ENCODE measurements around the gene WEE1.
"Not testable (repeated sequence)": the region's sequence is repeated elsewhere in the genome, so short reads cannot be mapped to it uniquely, and the experiment has no call there.

Gene WEE1

DNA sequence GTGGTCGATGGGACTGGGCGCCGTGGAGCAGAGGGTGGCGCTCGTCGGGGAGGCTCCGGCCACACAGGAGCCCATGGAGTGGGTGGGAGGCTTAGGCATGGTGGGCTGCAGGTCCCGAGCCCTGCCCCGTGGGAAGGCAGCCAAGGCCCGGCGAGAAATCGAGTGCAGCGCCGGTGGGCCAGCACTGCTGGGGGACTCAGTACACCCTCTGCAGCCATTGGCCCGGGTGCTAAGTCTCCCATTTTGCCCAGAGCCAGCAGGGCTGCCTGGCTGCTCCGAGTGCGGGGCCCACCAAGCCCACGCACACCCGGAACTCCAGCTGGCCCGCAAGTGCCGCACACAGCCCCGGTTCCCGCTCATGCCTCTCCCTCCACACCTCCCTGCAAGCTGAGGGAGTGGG, 49.6 kb downstream of the WEE1 start:
- DNase-seq (ENCODE audit: low spot score), result not testable (repeated sequence)

DNA sequence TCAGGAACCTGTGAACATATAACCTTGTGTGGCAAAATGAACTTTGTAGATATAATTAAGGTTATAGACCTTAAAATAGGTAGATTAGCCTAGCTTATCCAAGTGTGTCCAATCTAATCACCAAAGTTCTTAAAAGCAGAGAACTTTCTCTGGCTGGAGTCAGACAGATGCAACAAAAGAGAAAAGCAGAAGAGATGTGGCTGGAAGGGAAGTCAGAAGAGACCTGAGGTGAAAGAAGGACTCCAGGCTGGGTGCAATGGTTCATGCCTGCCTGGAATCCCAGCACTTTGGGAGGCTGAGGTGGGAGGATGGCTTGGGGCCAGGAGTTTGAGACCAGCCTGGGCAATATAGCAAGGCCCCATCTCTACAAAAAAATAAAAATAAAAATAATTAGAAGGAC, 51.0 kb downstream of the WEE1 start:
- DNase-seq (ENCODE audit: low spot score), result no peak

DNA sequence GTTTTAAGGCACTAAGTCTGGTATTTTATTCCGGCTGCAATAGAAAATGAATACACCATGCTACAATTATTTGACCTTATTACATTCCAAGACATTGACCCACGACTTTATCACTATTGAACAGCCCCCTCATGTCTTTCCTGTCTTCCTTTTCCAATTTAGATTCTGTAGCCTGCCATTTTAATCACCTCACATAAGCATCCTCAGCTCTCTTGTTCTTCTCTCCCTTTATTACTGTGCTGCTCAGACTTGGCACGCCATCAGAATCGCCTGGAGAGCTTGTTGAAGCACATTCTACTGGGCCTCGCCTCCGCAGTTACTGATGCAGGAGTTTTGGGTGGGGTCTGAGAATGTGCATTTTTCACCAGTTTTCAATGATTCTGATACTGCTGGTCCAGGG, 51.7 kb downstream of the WEE1 start:
- DNase-seq (ENCODE audit: low spot score), result no peak

DNA sequence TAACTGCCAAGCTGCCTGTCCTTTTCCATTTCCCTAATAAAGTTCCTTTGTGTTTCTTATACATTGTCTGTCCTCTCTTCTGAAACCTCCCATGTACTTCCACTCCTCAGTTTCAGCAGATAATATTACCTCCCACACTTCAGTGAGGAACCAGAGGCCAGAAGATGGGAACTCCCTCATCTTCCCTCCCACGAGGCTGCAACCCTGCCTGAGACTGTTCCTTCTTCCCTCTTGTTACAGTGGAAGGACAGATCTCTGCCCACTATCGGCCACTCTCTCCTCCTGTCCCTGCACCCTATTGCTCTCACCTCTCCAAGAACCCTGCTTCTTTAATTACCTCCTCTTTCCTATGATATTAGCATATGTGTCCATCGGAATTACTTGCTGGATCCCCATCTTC, 52.3 kb downstream of the WEE1 start:
- no peak for DNase-seq (ENCODE audit: low spot score)

DNA sequence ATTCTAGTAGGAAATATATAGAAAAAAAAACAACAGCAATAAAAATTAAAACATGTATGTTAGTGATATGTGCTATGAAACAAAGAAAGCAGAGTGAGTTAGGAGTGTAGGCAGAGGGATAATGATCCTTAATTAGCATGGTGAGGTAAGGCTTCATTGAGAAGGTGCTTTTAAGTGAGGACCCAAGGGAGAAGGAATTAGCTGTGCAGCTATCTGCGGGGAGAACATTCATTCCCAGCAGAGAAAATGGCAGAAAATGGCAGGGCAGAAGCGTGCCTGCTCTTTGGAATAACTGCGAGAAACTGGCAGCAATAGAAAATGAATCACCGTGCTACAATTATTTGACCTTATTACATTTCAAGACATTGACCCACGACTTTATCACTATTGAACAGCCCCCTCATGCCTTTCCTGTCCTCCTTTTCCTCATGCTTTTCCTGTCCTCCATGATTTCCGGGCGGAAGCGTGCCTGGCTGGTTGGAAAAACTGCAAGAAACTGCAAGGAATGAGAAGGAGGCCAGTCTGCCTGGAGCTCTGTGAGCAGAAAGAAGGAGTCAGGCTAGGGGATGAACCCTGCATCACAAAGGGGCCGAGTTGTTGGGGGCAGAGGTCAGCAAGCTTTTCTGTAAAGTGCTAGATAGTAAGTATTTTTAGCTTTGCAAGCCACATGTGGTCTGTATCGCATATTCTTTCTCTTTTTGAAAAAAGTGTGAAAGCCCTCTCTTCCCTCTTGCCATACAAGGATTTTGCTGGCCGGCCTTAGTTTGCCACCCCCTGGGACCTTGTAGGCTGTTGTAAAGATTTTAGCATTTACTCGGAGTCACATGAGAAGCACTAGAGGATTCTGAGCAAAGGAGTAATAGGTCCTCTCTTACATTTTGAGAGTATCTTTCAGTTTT, 53.3 kb downstream of the WEE1 start:
- no peak for DNase-seq (ENCODE audit: low spot score)

GRCh38 chr11:9629064-9629463, 55.6 kb downstream of the WEE1 start:
- peak; percentile 38 for DNase-seq (ENCODE audit: low spot score)

DNA sequence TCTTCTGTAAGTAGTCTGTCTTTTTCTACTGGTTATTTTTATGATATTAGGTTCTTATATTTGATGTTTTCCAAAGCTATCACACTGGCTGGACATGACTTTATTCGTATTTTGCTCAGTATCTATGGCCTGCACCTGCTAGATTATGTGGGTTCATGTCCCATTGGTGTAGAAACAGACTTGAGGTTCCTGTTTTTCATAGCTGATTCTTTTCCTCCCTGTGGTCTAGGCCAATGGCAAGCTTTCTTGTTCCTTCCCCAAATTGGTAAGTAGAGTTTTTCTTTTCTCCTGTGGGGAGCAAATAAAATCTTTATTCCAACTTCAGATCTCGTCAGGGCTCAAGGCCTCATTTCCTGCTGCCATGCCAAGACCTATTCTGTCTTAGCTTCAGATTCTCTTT, 60.2 kb downstream of the WEE1 start:
- DNase-seq (ENCODE audit: low spot score), result no peak

DNA sequence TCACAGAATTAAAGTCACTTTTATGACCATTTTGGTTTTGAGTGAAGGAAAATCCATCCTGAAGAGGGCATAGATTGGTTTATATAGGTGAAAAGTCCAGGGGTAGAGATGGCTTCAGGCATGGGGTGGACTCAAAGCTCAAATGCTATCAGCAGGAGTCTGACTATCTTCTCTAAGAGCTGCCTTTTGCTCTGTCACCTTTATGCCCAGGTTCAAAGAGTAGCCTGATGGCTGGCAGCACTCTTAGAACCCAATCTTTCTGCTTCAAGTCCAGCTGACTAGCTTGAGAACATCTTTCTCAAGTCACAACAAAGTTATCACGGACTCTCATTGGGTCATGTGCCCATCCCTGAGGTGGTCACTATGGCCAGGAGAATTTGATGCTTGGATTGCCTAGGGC, 63.2 kb downstream of the WEE1 start:
- no peak for DNase-seq (ENCODE audit: low spot score)

GRCh38 chr11:9639099-9639498, 65.6 kb downstream of the WEE1 start:
- no peak for DNase-seq (ENCODE audit: low spot score)

All from kidney tubule cell (primary cell).